ENCODE data around the gene RHEX.
A peak's percentile ranks its signal among the peaks of the same experiment; 100 is the strongest.
"Not testable (repeated sequence)": the region's sequence is repeated elsewhere in the genome, so short reads cannot be mapped to it uniquely, and the experiment has no call there.

RHEX gene, protein sequence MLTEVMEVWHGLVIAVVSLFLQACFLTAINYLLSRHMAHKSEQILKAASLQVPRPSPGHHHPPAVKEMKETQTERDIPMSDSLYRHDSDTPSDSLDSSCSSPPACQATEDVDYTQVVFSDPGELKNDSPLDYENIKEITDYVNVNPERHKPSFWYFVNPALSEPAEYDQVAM

GRCh38 chr1:206052919-206053610, at the start of gene RHEX:
Gene RHEX, plus strand, starts transcription at chr1:206053173. Its CDS starts 44,656 bp downstream, at chr1:206097829.
- not testable (repeated sequence) for DNase-seq (ENCODE audit: low read depth in 2 of 2, low spot score in 1 of 2)

DNA sequence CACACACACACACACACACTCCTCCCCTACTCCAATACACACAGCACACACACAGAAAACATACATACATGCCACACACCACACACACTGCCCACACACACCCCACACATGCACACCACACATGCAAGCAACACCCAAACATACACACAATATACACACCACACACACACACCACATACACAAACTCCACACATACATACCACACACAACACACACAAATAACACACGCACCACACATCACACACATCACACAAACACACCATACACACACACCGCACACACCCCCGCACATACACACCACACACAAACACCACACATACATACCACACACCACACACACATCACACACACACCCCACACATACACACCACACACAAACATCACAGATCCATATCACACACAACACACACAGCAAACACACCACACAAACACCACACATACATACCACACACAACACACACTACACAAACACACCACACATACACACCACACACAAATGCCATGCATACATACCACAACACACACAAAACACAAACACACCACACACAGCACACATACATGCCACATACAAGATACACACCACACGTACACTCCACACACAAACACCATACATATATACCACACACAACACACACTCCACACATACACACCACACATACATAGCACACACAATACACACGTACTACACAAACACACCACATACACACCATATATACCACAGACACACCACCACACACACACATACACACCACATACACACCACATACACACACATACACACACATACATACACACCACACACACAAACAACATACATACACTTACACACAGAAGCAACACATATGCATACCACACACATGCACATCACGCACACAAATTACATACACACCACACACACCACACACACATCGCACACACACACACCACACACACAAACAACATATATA, 48.8 kb upstream of the RHEX start:
- DNase-seq (ENCODE audit: low read depth in 2 of 2, low spot score in 1 of 2) = no peak

- DNase-seq (ENCODE audit: low read depth in 2 of 2, low spot score in 1 of 2) = no peak
Measured at GRCh38 chr1:206004826-206005225, 48.1 kb upstream of the RHEX start.

DNA sequence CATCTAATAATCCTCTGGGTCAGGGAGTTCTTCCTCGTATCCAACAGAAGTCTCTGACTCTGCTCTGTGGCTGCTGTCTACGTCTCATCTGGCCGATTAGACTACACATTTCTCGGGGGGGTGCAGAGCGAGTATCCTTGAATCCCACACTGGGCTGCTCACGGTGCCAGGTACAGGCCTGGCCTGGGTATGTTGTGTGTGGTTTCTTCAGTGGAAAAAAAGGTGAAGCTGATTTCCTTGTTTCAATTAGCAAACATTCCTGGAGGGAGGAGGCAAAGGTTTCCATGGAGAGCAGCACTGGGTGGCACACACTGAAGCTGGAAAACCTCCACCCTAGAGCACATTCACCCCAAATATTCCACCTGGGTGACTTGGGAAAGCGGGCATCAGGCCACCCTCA, 47.7 kb upstream of the RHEX start:
- DNase-seq (ENCODE audit: low read depth in 2 of 2, low spot score in 1 of 2) = no peak

GRCh38 chr1:206005778-206006180, 47.2 kb upstream of the RHEX start:
- no peak for DNase-seq (ENCODE audit: low read depth in 2 of 2, low spot score in 1 of 2)

GRCh38 chr1:206006946-206007345, 46.0 kb upstream of the RHEX start:
- no peak for DNase-seq (ENCODE audit: low read depth in 2 of 2, low spot score in 1 of 2)

DNA sequence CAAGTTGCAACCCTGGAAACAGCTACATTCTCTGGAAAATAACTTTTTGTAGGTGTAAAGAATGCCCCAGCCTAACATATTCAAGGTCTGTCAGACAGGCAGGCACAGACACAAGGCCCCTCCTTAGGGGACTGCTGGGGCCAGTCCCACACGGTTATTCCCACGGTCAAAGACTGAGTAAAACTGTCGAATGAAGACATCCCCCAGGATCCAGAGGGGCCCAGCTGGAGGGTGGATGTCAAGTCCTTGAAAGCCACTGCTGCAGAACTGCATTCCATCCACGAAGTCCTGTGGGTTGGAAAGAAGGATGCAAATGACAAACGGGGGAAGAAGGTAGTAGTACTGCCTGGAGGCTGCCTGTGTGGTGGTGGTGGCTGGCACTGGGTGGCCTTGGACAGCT, 42.9 kb upstream of the RHEX start:
- no peak for DNase-seq (ENCODE audit: low read depth in 2 of 2, low spot score in 1 of 2)

- DNase-seq (ENCODE audit: low read depth in 2 of 2, low spot score in 1 of 2) = no peak
Measured at GRCh38 chr1:206011057-206011456, 41.9 kb upstream of the RHEX start.

GRCh38 chr1:206012086-206012859, 40.7 kb upstream of the RHEX start:
- DNase-seq (ENCODE audit: low read depth in 2 of 2, low spot score in 1 of 2) = peak in 1 of 2 donors; percentile 26

DNA sequence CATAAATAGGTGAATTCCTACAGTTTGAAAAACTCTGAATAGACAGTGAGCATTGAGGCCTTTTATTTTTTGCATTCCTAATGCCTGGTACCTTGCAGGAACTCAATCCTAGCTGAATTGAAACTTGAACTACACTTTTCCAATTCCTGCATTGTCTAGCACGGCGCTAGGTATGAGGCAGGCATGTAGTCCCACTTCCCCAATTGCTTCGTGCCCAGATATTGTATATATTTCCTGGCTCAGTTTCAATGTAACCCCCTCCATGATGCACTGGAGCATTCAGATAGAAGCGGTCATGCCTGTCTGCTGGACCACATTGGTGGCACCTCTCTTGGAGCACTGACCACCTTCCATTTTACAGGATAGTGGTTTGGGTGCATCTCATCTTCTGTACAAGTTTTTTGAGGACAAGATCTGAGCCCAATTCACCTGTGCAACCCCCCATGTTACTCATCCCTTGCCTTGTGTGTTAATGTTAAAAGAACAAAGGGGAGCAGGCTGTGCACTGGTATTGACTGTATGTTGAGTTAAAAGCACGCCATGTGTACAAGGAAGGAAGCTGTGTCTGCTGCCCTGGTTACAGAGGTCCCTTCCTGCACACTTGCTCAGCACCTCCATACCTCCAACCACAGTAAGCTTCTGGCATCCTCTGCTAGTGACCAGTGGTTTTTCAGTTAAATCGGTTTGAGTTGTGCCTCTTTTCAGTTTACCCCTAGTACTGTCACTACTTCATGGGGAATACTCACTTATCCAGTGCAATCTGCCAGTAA, 39.8 kb upstream of the RHEX start:
- DNase-seq (ENCODE audit: low read depth in 2 of 2, low spot score in 1 of 2) = no peak

DNA sequence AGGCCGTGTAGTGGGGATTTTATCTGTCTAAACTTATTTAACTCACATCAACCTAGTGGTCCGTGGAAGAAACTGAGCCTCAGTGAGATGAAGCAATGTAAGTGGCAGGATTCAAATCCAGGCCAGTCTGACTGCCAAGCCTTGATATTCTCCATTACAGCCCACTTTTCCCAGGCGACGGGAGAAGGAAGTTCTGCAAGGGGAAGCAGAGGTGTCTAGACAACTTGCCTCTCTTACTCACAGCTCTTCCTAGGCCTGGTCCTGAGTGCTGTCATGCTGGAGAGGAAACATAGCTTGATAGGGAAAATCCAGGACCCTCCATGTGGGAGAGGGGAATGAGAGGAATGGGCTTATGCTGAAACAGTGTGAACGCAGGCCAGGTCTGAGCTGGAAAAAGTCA, 38.4 kb upstream of the RHEX start:
- DNase-seq (ENCODE audit: low read depth in 2 of 2, low spot score in 1 of 2) = no peak

- DNase-seq (ENCODE audit: low read depth in 2 of 2, low spot score in 1 of 2) = no peak
Measured at GRCh38 chr1:206015071-206015470, 37.9 kb upstream of the RHEX start.

GRCh38 chr1:206020393-206021007, 32.5 kb upstream of the RHEX start:
- no peak for DNase-seq (ENCODE audit: low read depth in 2 of 2, low spot score in 1 of 2)

GRCh38 chr1:206021008-206021625, 31.9 kb upstream of the RHEX start:
- DNase-seq (ENCODE audit: low read depth in 2 of 2, low spot score in 1 of 2) = no peak

GRCh38 chr1:206021626-206022365, 31.2 kb upstream of the RHEX start:
- DNase-seq (ENCODE audit: low read depth in 2 of 2, low spot score in 1 of 2) = no peak

DNA sequence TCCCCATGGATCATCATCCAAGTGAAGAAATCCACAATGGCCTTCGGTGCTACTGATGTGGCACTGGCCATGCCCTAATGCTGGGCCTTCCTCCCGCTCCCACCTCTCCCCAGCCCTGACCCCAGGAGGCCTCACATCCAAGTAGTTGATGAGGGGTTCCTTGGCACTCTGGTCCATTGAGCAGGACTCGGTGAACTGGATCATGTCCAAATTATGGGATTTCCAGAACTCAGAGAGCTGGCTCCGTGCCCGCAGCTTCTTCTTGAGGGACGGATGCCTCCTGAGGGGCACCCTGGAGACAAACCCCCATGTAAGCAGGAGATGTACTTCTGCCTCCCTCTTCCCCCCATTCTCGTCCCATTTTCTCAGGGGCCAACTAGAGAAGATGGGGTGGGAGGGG, 30.2 kb upstream of the RHEX start:
- no peak for DNase-seq (ENCODE audit: low read depth in 2 of 2, low spot score in 1 of 2)

GRCh38 chr1:206023695-206024094, 29.3 kb upstream of the RHEX start, which contains the start of gene CTSE:
Gene CTSE, minus strand, starts transcription at chr1:206023895. Its CDS starts 104 bp downstream, at chr1:206023791.
- DNase-seq (ENCODE audit: low read depth in 2 of 2, low spot score in 1 of 2) = no peak

- no peak for DNase-seq (ENCODE audit: low read depth in 2 of 2, low spot score in 1 of 2)
Measured at GRCh38 chr1:206025283-206025820, 27.6 kb upstream of the RHEX start.

All from stimulated activated CD8-positive, alpha-beta memory T cell treated with anti-CD3 and anti-CD28 coated beads, Interleukin-4, amount 100 ng/mL, for 4 hours (primary cell).